ENCODE data around the gene MYO16. TPM values are rescaled to one million over a fixed set of nuclear protein-coding genes. Genes with fewer than 3 reads are reported as not detected.

Gene MYO16
- total RNA-seq, 1 experiment from 2014 or later: not detected

GRCh38 chr13:108743522-108743921 lies 114.1 kb downstream of the MYO16 start:
- H4K8ac ChIP-seq (replicated peaks; ENCODE audit: insufficient read length, low read depth, low read length): no peak overlapping the region
- H2BK12ac ChIP-seq (ENCODE audit: insufficient read length, low read depth, low read length): no peak overlapping the region
- no peak overlapping the region for H2AFZ ChIP-seq (ENCODE audit: low read length)
- no peak overlapping the region for H3K56ac ChIP-seq (ENCODE audit: insufficient read length, low read depth, low read length)
- no peaks in the 10 kb centered on the region for H3K4me1 ChIP-seq (ENCODE audit: insufficient read depth, low read length)
- no peaks in the 10 kb centered on the region for H3K79me1 ChIP-seq (ENCODE audit: insufficient read depth, low read depth, low read length, poor library complexity, severe bottlenecking)
- H2BK5ac ChIP-seq (ENCODE audit: insufficient read length, low read length): no peak overlapping the region
- no peaks in the 10 kb centered on the region for H3K79me2 ChIP-seq (ENCODE audit: insufficient read depth, low read length)
- no peak overlapping the region for H2AK5ac ChIP-seq (ENCODE audit: insufficient read length, low read length)
- H3K9ac ChIP-seq (ENCODE audit: extremely low read depth, insufficient read length, low read length): no peak overlapping the region
- no peaks in the 10 kb centered on the region for H3K9me3 ChIP-seq (ENCODE audit: control insufficient read depth, low read depth, low read length)
- no peaks in the 10 kb centered on the region for H3K27me3 Mint-ChIP-seq (ENCODE audit: low read depth)
- H3K4me1 Mint-ChIP-seq: peaks cover 3% of the 10 kb centered on the region in 2 experiments
- no peak overlapping the region for H3K18ac ChIP-seq (ENCODE audit: insufficient read length, low read depth, low read length)
- no CpG with 5 or more reads among the region's 4 CpGs for WGBS (ENCODE audit: extremely low coverage, insufficient read length, low lambda C conversion rate)
- peaks cover 15 to 24% of the 10 kb centered on the region in 2 experiments for H3K9me3 Mint-ChIP-seq
- H2BK120ac ChIP-seq (ENCODE audit: low read depth, low read length, poor library complexity, severe bottlenecking): no peak overlapping the region
- H3K23ac ChIP-seq (ENCODE audit: insufficient read length, low read depth, low read length): no peak overlapping the region
- no peak overlapping the region for H3T11ph ChIP-seq (ENCODE audit: low read length)
- H3K36me3 Mint-ChIP-seq (ENCODE audit: insufficient read depth in 1 of 3, low read depth in 3 of 3): peaks cover 8 to 19% (median 11%) of the 10 kb centered on the region in 3 experiments
- H3K4ac ChIP-seq (ENCODE audit: low read depth, low read length): no peak overlapping the region
- H3K27ac Mint-ChIP-seq: no peak overlapping the region
- no peak overlapping the region for H2BK15ac ChIP-seq (ENCODE audit: low read depth, low read length)
- no peaks in the 10 kb centered on the region for H3K23me2 ChIP-seq (ENCODE audit: insufficient read length, low read depth, low read length, poor library complexity, severe bottlenecking)
- H4K5ac ChIP-seq (ENCODE audit: insufficient read length, low read depth, low read length): no peak overlapping the region
- no peak overlapping the region for H3K14ac ChIP-seq (ENCODE audit: insufficient read depth, low read length)
- TF ChIP-seq CTCF (conservative IDR thresholded peaks at IDR 0.05): no peak
- H3K4me2 ChIP-seq (ENCODE audit: insufficient read depth, insufficient read length, low read length): no peak overlapping the region
- H3K4me3 Mint-ChIP-seq: no peak overlapping the region
- no peak for DNase-seq
- no peaks in the 10 kb centered on the region for H4K20me1 ChIP-seq (ENCODE audit: control insufficient read depth, insufficient read depth, insufficient read length)
- H4K91ac ChIP-seq (ENCODE audit: insufficient read length, low read depth, low read length): no peak overlapping the region
- no peak overlapping the region for H3K27ac ChIP-seq (ENCODE audit: insufficient read length, low read depth, low read length)
- H2BK20ac ChIP-seq (ENCODE audit: low read depth, low read length, poor library complexity, severe bottlenecking): no peak overlapping the region
- no peaks in the 10 kb centered on the region for H3K27me3 ChIP-seq (ENCODE audit: insufficient read depth, low read length)
